Stimulated activated CD8-positive, alpha-beta memory T cell treated with anti-CD3 and anti-CD28 coated beads, Interleukin-2, amount 100 ng/mL, for 1 hour (primary cell): ENCODE data around the gene NAA30.

Source experiments
- DNase-seq, 2 donors: peaks; one replicate each; pipeline ENCODE4 v3.0.0-alpha.2; 2020; ENCODE audit warnings: low read depth in 2 of 2

NAA30 gene

GRCh38 chr14:57392830-57393229 is 2.4 kb downstream of the NAA30 start:
- DNase-seq, result no peak

DNA sequence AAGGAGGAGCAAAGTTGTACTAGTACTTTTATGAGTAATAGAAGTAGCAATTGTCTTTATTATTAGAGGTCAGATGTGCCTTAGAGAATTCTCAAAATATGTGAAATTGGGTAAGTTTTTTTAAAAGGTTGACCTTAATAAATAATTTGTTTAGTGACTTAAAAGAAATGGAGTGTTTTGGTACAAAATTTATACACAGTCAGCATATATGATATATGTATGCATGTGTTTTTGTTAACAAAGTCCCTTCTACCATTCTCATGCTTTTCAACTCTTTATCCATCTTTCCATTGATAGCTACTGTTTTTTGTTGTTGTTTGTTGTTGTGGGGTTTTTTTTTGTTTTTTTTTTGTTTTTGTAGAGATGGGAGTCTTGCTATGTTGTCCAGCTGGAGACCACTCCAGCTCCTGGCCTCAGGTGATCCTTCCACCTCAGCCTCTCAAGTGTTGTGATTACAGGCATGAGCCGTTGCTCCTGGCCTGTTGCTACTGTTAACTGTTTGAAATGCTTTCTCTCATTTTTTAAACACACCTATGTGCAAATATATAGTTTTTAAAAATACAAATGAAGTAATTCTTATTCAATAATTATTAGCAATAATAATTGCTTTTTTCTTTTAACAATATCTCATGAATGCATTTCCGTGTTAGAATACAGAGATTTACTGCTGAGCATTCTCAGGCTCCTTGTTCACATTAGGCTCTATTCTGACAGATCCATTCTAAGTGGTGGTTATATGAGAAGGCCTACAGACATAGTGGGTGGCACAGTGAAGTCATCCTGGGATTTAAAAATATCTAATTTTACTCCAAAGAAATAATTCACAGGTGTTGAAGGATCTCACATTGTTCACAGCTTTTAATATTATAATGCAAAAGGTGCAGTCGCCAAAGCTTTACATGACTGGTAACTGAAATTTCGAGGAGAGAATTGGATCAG is 10.4 kb downstream of the NAA30 start:
- DNase-seq, result no peak

GRCh38 chr14:57401501-57401900 is 11.1 kb downstream of the NAA30 start:
- no peak for DNase-seq

DNA sequence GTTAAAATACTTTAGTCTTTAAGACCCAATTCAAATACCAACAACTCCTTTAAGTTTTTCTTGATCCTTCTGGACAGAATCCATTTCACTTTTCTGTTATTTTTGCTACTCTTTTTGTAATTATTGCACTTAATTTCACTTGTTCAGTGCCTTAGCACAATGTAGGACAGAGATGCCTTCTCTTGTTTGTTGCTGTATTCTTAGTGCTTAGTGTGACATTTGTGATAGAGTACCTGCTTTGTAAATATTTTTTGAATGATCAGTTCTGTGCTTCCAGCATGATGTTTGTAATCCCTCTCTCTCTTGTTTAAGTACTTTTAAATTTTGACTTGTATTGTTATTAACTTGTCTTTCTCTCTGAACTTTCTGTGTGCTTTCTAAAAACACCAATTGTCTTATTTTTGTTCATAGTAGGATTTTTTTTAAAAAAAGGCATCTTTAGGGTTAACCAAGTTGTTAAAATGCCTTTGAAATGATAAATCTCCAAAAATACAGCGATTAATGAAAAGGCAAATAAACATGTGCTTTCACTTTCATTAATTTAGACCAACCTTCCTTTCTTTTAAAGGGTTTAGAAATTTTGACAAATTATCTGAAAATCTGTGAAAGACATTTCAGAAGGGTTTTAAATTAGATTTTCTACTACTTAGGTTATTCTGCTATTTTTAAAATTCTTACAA is 11.9 kb downstream of the NAA30 start:
- DNase-seq, result no peak

- no peak for DNase-seq
Observed at GRCh38 chr14:57403521-57403864, 13.1 kb downstream of the NAA30 start.

DNA sequence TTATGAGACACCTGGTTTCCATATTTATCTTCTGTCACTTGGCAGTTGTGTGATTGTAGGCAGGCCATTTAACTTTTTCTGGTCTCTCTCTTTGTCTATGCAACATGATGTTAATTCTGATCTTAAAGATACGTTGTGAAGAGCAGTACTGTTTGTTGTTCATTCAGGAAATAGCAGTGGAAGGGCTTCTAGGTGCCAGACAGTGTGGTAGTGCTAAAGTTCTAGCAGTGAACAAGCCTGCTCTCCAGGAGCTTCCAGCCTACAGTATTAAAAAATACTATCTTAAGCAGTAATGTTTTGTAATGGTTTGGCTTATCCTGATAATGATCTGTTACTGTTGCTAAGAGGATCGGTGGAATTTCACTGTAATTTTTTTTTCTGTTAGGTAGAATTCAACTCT is 15.2 kb downstream of the NAA30 start:
- DNase-seq, result no peak

- no peak for DNase-seq
Observed at GRCh38 chr14:57408037-57408436, 17.7 kb downstream of the NAA30 start.

- no peak for DNase-seq
Observed at GRCh38 chr14:57408634-57409033, 18.2 kb downstream of the NAA30 start.

GRCh38 chr14:57412341-57412740 is 22.0 kb downstream of the NAA30 start:
- no peak for DNase-seq

GRCh38 chr14:57413849-57414248 is 23.5 kb downstream of the NAA30 start:
- DNase-seq, result no peak

- DNase-seq, result no peak
Observed at GRCh38 chr14:57417228-57417627, 26.8 kb downstream of the NAA30 start.

DNA sequence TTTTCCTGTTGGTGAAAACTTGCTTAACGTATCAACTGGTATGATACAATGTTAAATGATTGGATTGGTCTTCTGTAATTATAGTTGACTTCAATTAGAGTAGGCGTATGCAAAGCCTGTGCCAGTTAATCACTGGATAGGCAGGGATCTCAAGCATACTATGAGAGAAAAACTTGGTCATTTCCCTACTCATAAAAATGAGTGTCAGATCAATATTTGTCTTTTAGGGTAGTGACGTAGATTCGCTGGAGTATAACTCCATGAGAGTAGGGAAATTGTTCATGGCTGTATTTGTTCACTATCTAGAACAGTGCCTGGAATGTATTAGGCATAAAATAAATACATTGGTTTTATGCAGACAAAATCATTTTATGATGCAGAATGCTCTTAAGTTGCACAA is 28.6 kb downstream of the NAA30 start:
- no peak for DNase-seq

- DNase-seq, result no peak
Observed at GRCh38 chr14:57420033-57420432, 29.6 kb downstream of the NAA30 start.

DNA sequence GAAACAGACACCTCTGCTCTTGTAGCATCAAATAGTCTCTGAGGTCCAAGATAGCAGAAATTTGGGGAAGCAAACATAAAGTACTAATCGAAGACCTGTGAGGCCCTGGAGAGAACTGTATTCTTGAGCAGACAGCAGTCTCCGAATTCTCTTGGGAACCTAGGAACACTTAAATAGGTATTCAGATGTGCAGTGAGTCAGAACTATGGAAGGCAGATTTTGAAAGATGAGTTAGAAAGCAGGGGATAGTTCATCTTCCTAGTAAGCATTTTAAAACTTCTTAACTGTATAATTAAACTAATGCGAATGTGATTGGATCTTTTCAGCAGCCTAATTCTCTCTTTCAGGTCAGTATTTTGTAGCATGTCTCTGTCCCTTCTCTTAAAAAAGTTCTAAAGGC is 30.6 kb downstream of the NAA30 start:
- DNase-seq, result no peak

GRCh38 chr14:57435923-57436322 is 45.5 kb downstream of the NAA30 start:
- DNase-seq, result no peak

DNA sequence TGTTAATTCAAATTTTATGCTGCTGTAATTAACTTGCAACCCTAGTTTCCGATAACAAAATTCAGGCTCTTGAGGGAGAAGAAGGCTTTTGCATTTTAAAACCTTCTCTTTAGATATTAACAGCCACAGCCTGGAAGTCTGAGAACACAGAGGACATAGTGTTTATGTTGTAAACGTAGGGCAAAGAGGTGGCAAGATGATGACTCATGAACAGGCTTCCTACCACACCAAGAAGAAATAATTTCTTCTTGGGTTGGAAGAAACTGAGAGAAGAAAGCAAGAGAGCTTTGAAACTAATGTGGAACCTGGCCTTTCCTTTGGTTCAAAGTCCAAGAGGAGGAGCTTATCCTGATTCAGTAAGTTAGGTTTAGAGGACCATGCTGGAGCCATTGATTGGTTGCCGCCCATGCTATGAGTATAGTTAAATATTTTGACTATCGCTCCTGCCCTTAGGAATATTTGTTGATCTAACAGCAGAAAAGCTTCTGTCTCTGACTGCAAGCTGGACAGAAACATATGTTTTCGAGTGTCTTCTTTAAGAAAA is 71.5 kb downstream of the NAA30 start:
- no peak for DNase-seq

DNA sequence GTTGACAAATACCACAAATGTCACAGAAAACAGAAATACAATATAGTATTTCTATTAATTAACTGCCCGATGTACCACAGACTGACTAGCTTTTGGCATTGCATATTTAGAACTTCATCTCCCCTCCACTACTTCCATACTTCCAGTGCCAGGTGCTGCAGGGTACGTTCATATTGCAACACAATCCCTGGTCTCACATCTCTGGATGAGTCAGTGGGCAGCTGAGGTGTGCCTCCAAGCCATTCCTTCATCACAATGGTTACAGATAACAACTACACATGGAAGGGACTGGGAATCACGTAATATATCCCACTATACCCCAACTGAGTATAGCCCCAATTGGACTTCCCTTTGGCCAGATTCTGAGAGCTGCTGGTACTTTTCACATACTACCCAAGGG is 72.2 kb downstream of the NAA30 start:
- DNase-seq, result no peak

GRCh38 chr14:57464008-57464730 is 73.8 kb downstream of the NAA30 start:
- DNase-seq, result no peak
